CD14-positive monocyte (primary cell): ENCODE data around the gene NAA16. TPM values are rescaled to one million over a fixed set of nuclear protein-coding genes. Genes with fewer than 3 reads are reported as not detected.

Experiments
- DNase-seq, 3 donors: peaks; one replicate each; pipeline ENCODE4 v3.0.0-alpha.2; 2011 to 2022
- H2AFZ ChIP-seq: 2 replicates; pipeline ENCODE4 v1.6.0; 2012; ENCODE audit warnings: mild to moderate bottlenecking, low read depth, low read length, inconsistent platforms; ENCODE audit not compliant: insufficient read depth, poor library complexity, severe bottlenecking
- H3K27ac ChIP-seq, 2 donors: 1 replicate in 1 of 2; 2 replicates in 1 of 2; pipeline ENCODE4 v1.5.1; 2012 to 2013; ENCODE audit warnings: low read length in 2 of 2, control low read depth in 1 of 2, inconsistent platforms in 1 of 2, low read depth in 1 of 2, mild to moderate bottlenecking in 1 of 2
- H3K27me3 ChIP-seq, 2 donors: one replicate each; pipeline versions ENCODE4 v1.6.0 to v1.6.1; 2011 to 2013; ENCODE audit warnings: low read length in 2 of 2; ENCODE audit not compliant: control insufficient read depth in 2 of 2, insufficient read depth in 2 of 2
- H3K36me3 ChIP-seq, 2 donors: replicated peaks in 1 of 2; 1 replicate in 1 of 2; 2 replicates in 1 of 2; pipeline versions ENCODE4 v1.5.1 to v1.6.1; 2012 to 2013; ENCODE audit warnings: low read length in 2 of 2, control low read depth in 1 of 2, inconsistent platforms in 1 of 2, mild to moderate bottlenecking in 1 of 2; ENCODE audit not compliant: insufficient read depth in 2 of 2, control insufficient read depth in 1 of 2
- H3K4me1 ChIP-seq, 2 donors: 1 replicate in 1 of 2; 2 replicates in 1 of 2; pipeline versions ENCODE4 v1.5.1 to v1.6.1; 2012 to 2013; ENCODE audit warnings: low read length in 2 of 2, control low read depth in 1 of 2, inconsistent platforms in 1 of 2, mild to moderate bottlenecking in 1 of 2, moderate library complexity in 1 of 2; ENCODE audit not compliant: insufficient read depth in 2 of 2, control insufficient read depth in 1 of 2
- H3K4me2 ChIP-seq: replicated peaks from 2 replicates; pipeline ENCODE3; 2012; ENCODE audit warnings: low read length, moderate library complexity, mild to moderate bottlenecking; ENCODE audit not compliant: poor library complexity, severe bottlenecking; ENCODE audit errors: extremely low read depth
- H3K4me3 ChIP-seq, 3 experiments: fragments of 200-600 bp in 1 of 3; sonication (generic) in 1 of 3; replicated peaks in 1 of 3; 1 replicate in 2 of 3; 2 replicates in 1 of 3; pipeline ENCODE4 v1.5.1; 2011 to 2013; ENCODE audit warnings: low read length in 3 of 3, mild to moderate bottlenecking in 3 of 3, control low read depth in 2 of 3, low read depth in 2 of 3, inconsistent platforms in 1 of 3, moderate library complexity in 1 of 3
- H3K79me2 ChIP-seq: 2 replicates; pipeline ENCODE4 v1.6.0; 2012; ENCODE audit warnings: mild to moderate bottlenecking, control low read depth, inconsistent platforms, low read length, moderate library complexity; ENCODE audit not compliant: insufficient read depth
- H3K9ac ChIP-seq: 2 replicates; pipeline ENCODE4 v1.6.0; 2017; ENCODE audit warnings: low read length, mild to moderate bottlenecking; ENCODE audit not compliant: insufficient read depth, poor library complexity, severe bottlenecking
- H3K9me3 ChIP-seq, 2 donors: replicated peaks in 1 of 2; 1 replicate in 1 of 2; 2 replicates in 1 of 2; pipeline versions ENCODE4 v1.5.1 to v1.6.1; 2012 to 2013; ENCODE audit warnings: low read length in 2 of 2, control low read depth in 1 of 2; ENCODE audit not compliant: control insufficient read depth in 1 of 2, insufficient read depth in 1 of 2
- H4K20me1 ChIP-seq: 2 replicates; pipeline ENCODE4 v1.6.0; 2012; ENCODE audit warnings: mild to moderate bottlenecking, low read length, control low read depth, moderate library complexity; ENCODE audit not compliant: insufficient read depth
- H3K27ac Mint-ChIP-seq, 7 donors: one replicate each; pipeline ENCODE4 v1.8.0; 2020; ENCODE audit warnings: mild to moderate bottlenecking in 7 of 7, mixed read lengths in 7 of 7, moderate library complexity in 6 of 7, inconsistent platforms in 2 of 7
- H3K27me3 Mint-ChIP-seq, 3 donors: one replicate each; pipeline ENCODE4 v1.8.0; 2021 to 2022; ENCODE audit warnings: low read depth in 3 of 3, mild to moderate bottlenecking in 3 of 3, mixed read lengths in 3 of 3, moderate library complexity in 3 of 3, inconsistent platforms in 1 of 3
- H3K36me3 Mint-ChIP-seq, 2 donors: one replicate each; pipeline ENCODE4 v1.8.0; 2020; ENCODE audit warnings: mixed read lengths in 2 of 2, inconsistent platforms in 1 of 2, mild to moderate bottlenecking in 1 of 2
- H3K4me1 Mint-ChIP-seq: one replicate; pipeline ENCODE4 v1.8.0; 2020; ENCODE audit warnings: mild to moderate bottlenecking, mixed read lengths
- H3K4me3 Mint-ChIP-seq, 2 donors: one replicate each; pipeline ENCODE4 v1.8.0; 2020; ENCODE audit warnings: mild to moderate bottlenecking in 2 of 2, mixed read lengths in 2 of 2, moderate library complexity in 1 of 2
- H3K9me3 Mint-ChIP-seq, 7 donors: one replicate each; pipeline ENCODE4 v1.8.0; 2020 to 2022; ENCODE audit warnings: mixed read lengths in 7 of 7, mild to moderate bottlenecking in 6 of 7, moderate library complexity in 6 of 7, inconsistent platforms in 2 of 7
- CTCF ChIP-seq: fragments of 200-600 bp; IDR thresholded peaks from one replicate; pipeline ENCODE4 v1.8.0; 2022; ENCODE audit warnings: antibody characterized with exemption, mild to moderate bottlenecking
- WGBS: methylation state at CpG from one replicate; pipeline ENCODE4 v1.1.5; 2013; ENCODE audit warnings: missing lambda C conversion rate; ENCODE audit not compliant: insufficient coverage; 5-methylcytosine and 5-hydroxymethylcytosine counted together
- intact Hi-C, 2 donors: fragments of 100-400 bp; cut with micrococcal nuclease; formaldehyde crosslinking; loops; one replicate each; pipeline versions ENCODE4 v1.15.0 to v1.15.1; 2023
- polyA plus RNA-seq, 3 donors: library from polyadenylated mRNA; depleted of rRNA in 1 of 3; unstranded in 2 of 3; stranded (reverse) in 1 of 3; fragments of 300-500 nt in 2 of 3; fragments of >200 nt in 1 of 3; fragmentation: Illumina TruSeq in 2 of 3; gene quantifications; 1 replicate in 2 of 3; 2 replicates in 1 of 3; pipeline ENCODE4 v1.2.3, GENCODE V29; 2012 to 2021

The NAA16 gene
- polyA plus RNA-seq, 3 donors, result 3.8 to 20.6 (median 5.9) TPM

- no peak for TF ChIP-seq CTCF
- H3K36me3 Mint-ChIP-seq, result no peaks in the 10 kb centered on the region
- Histone ChIP-seq H3K27me3 (no peaks in the 10 kb centered on the region), H3K36me3 (no peaks in the 10 kb centered on the region), H3K4me1 (peaks cover 6 to 8% of the 10 kb centered on the region in 2 donors), H3K27ac (no peak overlapping the region), H3K9me3 (peaks cover 22 to 27% of the 10 kb centered on the region in 2 donors), H2AFZ (no peak overlapping the region), H3K9ac (no peak overlapping the region), H4K20me1 (no peaks in the 10 kb centered on the region), H3K79me2 (peaks cover 9% of the 10 kb centered on the region), H3K4me2 (no peak overlapping the region), H3K4me3 (no peak overlapping the region)
- peaks cover 0 to 4% (median 2%) of the 10 kb centered on the region in 3 donors for H3K27me3 Mint-ChIP-seq
- H3K4me1 Mint-ChIP-seq, result peaks cover 10% of the 10 kb centered on the region
- peaks cover 8 to 41% (median 28%) of the 10 kb centered on the region in 7 donors for H3K9me3 Mint-ChIP-seq
- H3K4me3 Mint-ChIP-seq, result no peak overlapping the region
- no peak overlapping the region for H3K27ac Mint-ChIP-seq
- no peak for DNase-seq
- intact Hi-C loops, result loop anchor here in 1 of 2 donors (10.0 kb wide), 2 partner anchors 48 to 72 kb away; partner anchors contain the start of genes KBTBD7 and NAA16
These were observed 44.0 kb upstream of the NAA16 start for GRCh38 chr13:41267106-41267505.

- Histone ChIP-seq H2AFZ (no peak overlapping the region), H3K9ac (no peak overlapping the region), H4K20me1 (no peaks in the 10 kb centered on the region), H3K4me1 (no peaks in the 10 kb centered on the region), H3K4me2 (no peak overlapping the region), H3K36me3 (no peaks in the 10 kb centered on the region), H3K27ac (no peak overlapping the region), H3K79me2 (no peaks in the 10 kb centered on the region), H3K27me3 (no peaks in the 10 kb centered on the region), H3K4me3 (no peak overlapping the region), H3K9me3 (peaks cover 22 to 27% of the 10 kb centered on the region in 2 donors)
- intact Hi-C loops, result loop anchor here in 1 of 2 donors (10.0 kb wide), 2 partner anchors 46 to 74 kb away; partner anchors contain the start of genes KBTBD7 and NAA16
- Mint-ChIP-seq H3K4me3 (no peak overlapping the region), H3K9me3 (peaks cover 10 to 43% (median 29%) of the 10 kb centered on the region in 7 donors), H3K36me3 (no peaks in the 10 kb centered on the region), H3K27me3 (peaks cover 0 to 2% (median 2%) of the 10 kb centered on the region in 3 donors), H3K4me1 (peaks cover under 1% of the 10 kb centered on the region), H3K27ac (no peak overlapping the region)
- no CpG with 5 or more reads among the region's 1 CpG for WGBS
- TF ChIP-seq CTCF, result no peak
- DNase-seq, result no peak
These were observed 42.3 kb upstream of the NAA16 start for GRCh38 chr13:41268764-41269163.
